ENCODE data around the gene LMOD1. TPM values are rescaled to one million over a fixed set of nuclear protein-coding genes. Genes with fewer than 3 reads are reported as not detected.

LMOD1 gene
- total and polyA plus RNA-seq, 2 donors from 2014 or later: 9.5 to 33.3 TPM

DNA sequence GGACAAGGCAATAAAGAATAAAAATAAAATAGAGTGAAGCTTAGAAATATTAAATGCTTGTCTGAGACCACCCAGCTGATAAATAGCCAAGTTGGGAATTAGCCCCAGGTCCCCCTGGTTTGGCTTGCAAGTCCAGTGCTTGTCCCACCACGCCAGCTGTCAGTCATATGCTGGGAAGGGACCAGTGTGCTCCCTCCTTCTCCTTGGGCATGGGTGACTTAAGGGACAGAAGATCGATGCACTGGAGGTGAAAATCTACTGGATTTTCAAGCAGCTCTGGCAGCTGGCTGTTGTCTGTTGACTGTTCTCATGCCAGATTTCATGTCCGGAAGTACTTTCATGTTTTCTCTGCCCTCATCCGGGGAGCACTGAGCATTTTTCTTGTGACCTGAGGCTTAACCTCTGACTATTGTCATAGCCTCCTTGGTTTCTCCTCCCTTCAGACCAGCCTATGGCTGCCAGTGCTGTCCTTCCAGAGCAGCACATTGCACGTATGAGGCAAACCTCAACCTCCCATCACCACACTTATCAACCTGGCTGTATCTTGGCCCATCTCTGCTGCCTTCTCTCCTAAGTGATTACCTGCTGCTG lies 12.4 kb downstream of the LMOD1 start:
- intact Hi-C loops (cut with DNase I): no loop called here
- no peaks in the 10 kb centered on the region for H3K36me3 ChIP-seq (ENCODE audit: control insufficient read depth in 2 of 3, insufficient read depth in 3 of 3, low read length in 3 of 3)
- TF ChIP-seq, protein P1, sequence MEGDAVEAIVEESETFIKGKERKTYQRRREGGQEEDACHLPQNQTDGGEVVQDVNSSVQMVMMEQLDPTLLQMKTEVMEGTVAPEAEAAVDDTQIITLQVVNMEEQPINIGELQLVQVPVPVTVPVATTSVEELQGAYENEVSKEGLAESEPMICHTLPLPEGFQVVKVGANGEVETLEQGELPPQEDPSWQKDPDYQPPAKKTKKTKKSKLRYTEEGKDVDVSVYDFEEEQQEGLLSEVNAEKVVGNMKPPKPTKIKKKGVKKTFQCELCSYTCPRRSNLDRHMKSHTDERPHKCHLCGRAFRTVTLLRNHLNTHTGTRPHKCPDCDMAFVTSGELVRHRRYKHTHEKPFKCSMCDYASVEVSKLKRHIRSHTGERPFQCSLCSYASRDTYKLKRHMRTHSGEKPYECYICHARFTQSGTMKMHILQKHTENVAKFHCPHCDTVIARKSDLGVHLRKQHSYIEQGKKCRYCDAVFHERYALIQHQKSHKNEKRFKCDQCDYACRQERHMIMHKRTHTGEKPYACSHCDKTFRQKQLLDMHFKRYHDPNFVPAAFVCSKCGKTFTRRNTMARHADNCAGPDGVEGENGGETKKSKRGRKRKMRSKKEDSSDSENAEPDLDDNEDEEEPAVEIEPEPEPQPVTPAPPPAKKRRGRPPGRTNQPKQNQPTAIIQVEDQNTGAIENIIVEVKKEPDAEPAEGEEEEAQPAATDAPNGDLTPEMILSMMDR (IDR thresholded peaks at IDR 0.05; ENCODE audit: borderline replicate concordance, extremely low read depth, insufficient read depth): no peak
- no peak for FAIRE-seq
- peak in 2 of 5 donors; percentile 22 to 39 for DNase-seq
- no peak overlapping the region for H3K27ac ChIP-seq (ENCODE audit: low read depth in 2 of 2, low read length in 2 of 2)
- no peaks in the 10 kb centered on the region for H3K27me3 ChIP-seq (ENCODE audit: control insufficient read depth, insufficient read depth, low read length)
- H3K4me1 ChIP-seq (ENCODE audit: control insufficient read depth in 2 of 3, insufficient read depth in 2 of 3, low read depth in 1 of 3, low read length in 3 of 3): no peaks in the 10 kb centered on the region
- no peak overlapping the region for H3K4me3 ChIP-seq (ENCODE audit: low read length in 3 of 3)
- H3K9ac ChIP-seq (ENCODE audit: low read length in 3 of 3): no peak overlapping the region
- H3K9me3 ChIP-seq (ENCODE audit: control insufficient read depth in 2 of 3, insufficient read depth in 1 of 3, low read length in 3 of 3): no peaks in the 10 kb centered on the region

DNA sequence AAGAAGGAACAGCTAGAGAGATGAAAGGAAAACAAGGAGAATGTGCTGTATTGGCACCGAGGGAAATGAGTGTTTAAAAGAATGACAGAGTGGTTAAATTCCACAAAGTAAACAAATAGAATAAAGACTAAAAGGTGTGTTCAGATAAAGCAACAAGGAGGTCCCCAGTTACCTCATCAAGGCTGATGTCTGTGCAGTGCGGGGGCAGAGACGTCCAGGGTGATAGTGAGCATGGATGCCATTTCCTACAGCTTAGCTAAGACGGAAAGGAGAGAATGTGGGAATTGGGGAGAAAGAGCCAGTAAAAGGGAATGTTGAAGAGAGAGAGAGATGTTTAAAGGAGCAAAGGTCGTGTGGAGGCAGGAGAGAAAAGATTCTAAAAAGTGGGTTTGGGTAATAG lies 15.5 kb downstream of the LMOD1 start:
- intact Hi-C loops (cut with DNase I): no loop called here
- H3K27me3 ChIP-seq (ENCODE audit: control insufficient read depth, insufficient read depth, low read length): no peaks in the 10 kb centered on the region
- TF ChIP-seq, protein P1 (IDR thresholded peaks at IDR 0.05; ENCODE audit: borderline replicate concordance, extremely low read depth, insufficient read depth): no peak
- DNase-seq (no peak), FAIRE-seq (no peak)
- no peak overlapping the region for H3K4me3 ChIP-seq (ENCODE audit: low read length in 3 of 3)
- no peaks in the 10 kb centered on the region for H3K36me3 ChIP-seq (ENCODE audit: control insufficient read depth in 2 of 3, insufficient read depth in 3 of 3, low read length in 3 of 3)
- no peaks in the 10 kb centered on the region for H3K9me3 ChIP-seq (ENCODE audit: control insufficient read depth in 2 of 3, insufficient read depth in 1 of 3, low read length in 3 of 3)
- H3K4me1 ChIP-seq (ENCODE audit: control insufficient read depth in 2 of 3, insufficient read depth in 2 of 3, low read depth in 1 of 3, low read length in 3 of 3): no peaks in the 10 kb centered on the region
- H3K9ac ChIP-seq (ENCODE audit: low read length in 3 of 3): no peak overlapping the region
- H3K27ac ChIP-seq (ENCODE audit: low read depth in 2 of 2, low read length in 2 of 2): no peak overlapping the region

DNA sequence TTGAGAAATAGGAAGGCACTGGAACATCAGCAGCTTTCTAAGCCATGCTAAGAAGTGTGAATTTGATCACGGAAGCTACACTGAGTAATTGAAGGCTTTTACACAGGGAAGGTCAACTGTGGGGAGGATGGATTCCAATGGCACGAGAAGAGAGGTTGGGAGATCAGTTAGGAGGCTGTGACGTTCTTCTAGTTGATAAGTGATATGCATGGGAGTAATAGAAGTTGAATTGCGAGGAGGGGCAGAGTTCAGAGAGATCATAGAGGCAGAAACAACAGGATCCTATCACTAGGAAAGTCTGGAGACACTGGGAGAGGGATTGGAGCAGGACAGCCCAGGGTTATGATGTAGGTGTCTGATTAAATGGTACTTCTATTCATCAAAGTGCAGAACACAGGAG lies 16.2 kb downstream of the LMOD1 start:
- Histone ChIP-seq H3K36me3 (ENCODE audit: control insufficient read depth in 2 of 3, insufficient read depth in 3 of 3, low read length in 3 of 3) (no peaks in the 10 kb centered on the region), H3K27me3 (ENCODE audit: control insufficient read depth, insufficient read depth, low read length) (no peaks in the 10 kb centered on the region), H3K4me3 (ENCODE audit: low read length in 3 of 3) (no peak overlapping the region), H3K27ac (ENCODE audit: low read depth in 2 of 2, low read length in 2 of 2) (no peak overlapping the region), H3K9me3 (ENCODE audit: control insufficient read depth in 2 of 3, insufficient read depth in 1 of 3, low read length in 3 of 3) (no peaks in the 10 kb centered on the region), H3K9ac (ENCODE audit: low read length in 3 of 3) (no peak overlapping the region), H3K4me1 (ENCODE audit: control insufficient read depth in 2 of 3, insufficient read depth in 2 of 3, low read depth in 1 of 3, low read length in 3 of 3) (no peaks in the 10 kb centered on the region)
- TF ChIP-seq, protein P1 (IDR thresholded peaks at IDR 0.05; ENCODE audit: borderline replicate concordance, extremely low read depth, insufficient read depth): no peak
- DNase-seq (no peak), FAIRE-seq (no peak)
- intact Hi-C loops (cut with DNase I): no loop called here

DNA sequence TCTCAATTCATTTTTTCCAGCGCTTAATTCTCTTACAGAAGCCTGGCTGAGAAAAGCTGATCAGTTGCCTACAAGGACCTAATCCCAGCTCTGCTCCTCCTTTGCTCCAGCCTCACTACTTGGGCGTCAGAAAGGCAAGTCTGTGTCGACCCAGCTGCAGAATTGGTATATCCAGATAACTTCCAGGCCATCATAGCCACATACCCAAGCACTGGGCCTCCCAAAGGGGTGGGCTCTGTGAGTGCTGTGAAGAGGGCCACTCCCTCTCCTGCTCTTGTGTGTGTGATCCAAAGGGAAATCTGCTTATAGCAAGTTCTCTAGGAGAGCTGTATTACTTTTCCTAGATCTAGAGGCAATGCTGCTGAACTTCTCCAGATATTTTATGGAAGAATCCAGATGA lies 18.1 kb downstream of the LMOD1 start:
- FAIRE-seq: no peak
- no peak overlapping the region for H3K4me3 ChIP-seq (ENCODE audit: low read length in 3 of 3)

More for the DNA sequence above, 18.1 kb downstream of the LMOD1 start:
- Histone ChIP-seq H3K9me3 (ENCODE audit: control insufficient read depth in 2 of 3, insufficient read depth in 1 of 3, low read length in 3 of 3) (no peaks in the 10 kb centered on the region), H3K9ac (ENCODE audit: low read length in 3 of 3) (no peak overlapping the region), H3K27ac (ENCODE audit: low read depth in 2 of 2, low read length in 2 of 2) (no peak overlapping the region), H3K4me1 (ENCODE audit: control insufficient read depth in 2 of 3, insufficient read depth in 2 of 3, low read depth in 1 of 3, low read length in 3 of 3) (no peaks in the 10 kb centered on the region), H3K27me3 (ENCODE audit: control insufficient read depth, insufficient read depth, low read length) (no peaks in the 10 kb centered on the region), H3K36me3 (ENCODE audit: control insufficient read depth in 2 of 3, insufficient read depth in 3 of 3, low read length in 3 of 3) (no peaks in the 10 kb centered on the region)
- DNase-seq: no peak
- intact Hi-C loops (cut with DNase I): no loop called here
- TF ChIP-seq, protein P1 (IDR thresholded peaks at IDR 0.05; ENCODE audit: borderline replicate concordance, extremely low read depth, insufficient read depth): no peak
